Thyroid gland (tissue), 4 donors: ENCODE data around the gene RNF217.

Source experiments
- POLR2A ChIP-seq, 2 donors: fragments of 450-650 bp; IDR thresholded peaks; one replicate each; pipeline ENCODE4 v1.6.1; 2017; ENCODE audit warnings: antibody characterized with exemption in 2 of 2, mild to moderate bottlenecking in 2 of 2, moderate library complexity in 1 of 2
- TF ChIP-seq, protein P1 (sequence below), 6 experiments: fragments of 200-600 bp in 3 of 6; fragments of 450-650 bp in 3 of 6; sonication (generic) in 3 of 6; IDR thresholded peaks; one replicate each; pipeline ENCODE4 v1.5.1; 2016 to 2019; ENCODE audit warnings: antibody characterized with exemption in 6 of 6, mild to moderate bottlenecking in 2 of 6, inconsistent platforms in 1 of 6, moderate library complexity in 1 of 6

DNA sequence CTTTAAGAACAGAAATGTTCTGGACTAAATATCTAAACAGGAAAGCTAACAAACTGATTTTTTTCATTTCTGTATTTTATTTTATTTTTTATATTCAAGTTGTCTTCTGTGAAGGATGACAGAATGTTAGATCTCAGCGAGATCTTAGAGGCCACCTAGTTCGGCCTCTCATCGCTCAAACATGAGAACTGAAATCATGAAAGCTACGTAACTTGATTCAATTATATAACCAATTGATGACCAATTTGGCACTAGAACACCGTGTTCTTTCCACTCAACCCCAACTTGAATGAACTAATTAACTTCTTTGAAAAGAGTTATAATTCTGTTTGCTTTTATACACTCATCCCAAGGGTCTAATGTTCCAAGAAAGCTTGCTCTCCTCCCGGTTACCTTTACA is 24.6 kb upstream of the RNF217 start:
- TF ChIP-seq, protein P1, sequence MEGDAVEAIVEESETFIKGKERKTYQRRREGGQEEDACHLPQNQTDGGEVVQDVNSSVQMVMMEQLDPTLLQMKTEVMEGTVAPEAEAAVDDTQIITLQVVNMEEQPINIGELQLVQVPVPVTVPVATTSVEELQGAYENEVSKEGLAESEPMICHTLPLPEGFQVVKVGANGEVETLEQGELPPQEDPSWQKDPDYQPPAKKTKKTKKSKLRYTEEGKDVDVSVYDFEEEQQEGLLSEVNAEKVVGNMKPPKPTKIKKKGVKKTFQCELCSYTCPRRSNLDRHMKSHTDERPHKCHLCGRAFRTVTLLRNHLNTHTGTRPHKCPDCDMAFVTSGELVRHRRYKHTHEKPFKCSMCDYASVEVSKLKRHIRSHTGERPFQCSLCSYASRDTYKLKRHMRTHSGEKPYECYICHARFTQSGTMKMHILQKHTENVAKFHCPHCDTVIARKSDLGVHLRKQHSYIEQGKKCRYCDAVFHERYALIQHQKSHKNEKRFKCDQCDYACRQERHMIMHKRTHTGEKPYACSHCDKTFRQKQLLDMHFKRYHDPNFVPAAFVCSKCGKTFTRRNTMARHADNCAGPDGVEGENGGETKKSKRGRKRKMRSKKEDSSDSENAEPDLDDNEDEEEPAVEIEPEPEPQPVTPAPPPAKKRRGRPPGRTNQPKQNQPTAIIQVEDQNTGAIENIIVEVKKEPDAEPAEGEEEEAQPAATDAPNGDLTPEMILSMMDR (IDR thresholded peaks at IDR 0.05) = no peak
- no peak for TF ChIP-seq POLR2A (IDR thresholded peaks at IDR 0.05)
